ENCODE measurements around the gene KCNH6. TPM values are rescaled to one million over a fixed set of nuclear protein-coding genes. Genes with fewer than 3 reads are reported as not detected.

The KCNH6 gene
- total and polyA plus RNA-seq, 7 donors: 0.13 TPM; not detected in 6

- Histone ChIP-seq H3K27me3 (peaks cover 3 to 30% (median 7%) of the 10 kb centered on the region in 3 donors), H3K4me1 (peaks cover 0 to 9% (median 2%) of the 10 kb centered on the region in 4 donors), H3K4me3 (no peak overlapping the region), H3K9me3 (no peaks in the 10 kb centered on the region), H3K27ac (no peak overlapping the region), H3K36me3 (no peaks in the 10 kb centered on the region)
- 77 to 84% methylated on average over 5 of the region's 5 CpGs for WGBS, 2 donors
- no peak for DNase-seq
- TF ChIP-seq, protein P1, sequence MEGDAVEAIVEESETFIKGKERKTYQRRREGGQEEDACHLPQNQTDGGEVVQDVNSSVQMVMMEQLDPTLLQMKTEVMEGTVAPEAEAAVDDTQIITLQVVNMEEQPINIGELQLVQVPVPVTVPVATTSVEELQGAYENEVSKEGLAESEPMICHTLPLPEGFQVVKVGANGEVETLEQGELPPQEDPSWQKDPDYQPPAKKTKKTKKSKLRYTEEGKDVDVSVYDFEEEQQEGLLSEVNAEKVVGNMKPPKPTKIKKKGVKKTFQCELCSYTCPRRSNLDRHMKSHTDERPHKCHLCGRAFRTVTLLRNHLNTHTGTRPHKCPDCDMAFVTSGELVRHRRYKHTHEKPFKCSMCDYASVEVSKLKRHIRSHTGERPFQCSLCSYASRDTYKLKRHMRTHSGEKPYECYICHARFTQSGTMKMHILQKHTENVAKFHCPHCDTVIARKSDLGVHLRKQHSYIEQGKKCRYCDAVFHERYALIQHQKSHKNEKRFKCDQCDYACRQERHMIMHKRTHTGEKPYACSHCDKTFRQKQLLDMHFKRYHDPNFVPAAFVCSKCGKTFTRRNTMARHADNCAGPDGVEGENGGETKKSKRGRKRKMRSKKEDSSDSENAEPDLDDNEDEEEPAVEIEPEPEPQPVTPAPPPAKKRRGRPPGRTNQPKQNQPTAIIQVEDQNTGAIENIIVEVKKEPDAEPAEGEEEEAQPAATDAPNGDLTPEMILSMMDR (IDR thresholded peaks at IDR 0.05): no peak
- TF ChIP-seq POLR2AphosphoS5 (IDR thresholded peaks at IDR 0.05) (no peak), POLR2A (IDR thresholded peaks at IDR 0.05) (no peak), EP300 (IDR thresholded peaks at IDR 0.05) (no peak)
- intact Hi-C loops (cut with DNase I): no loop called here
These were observed 3.7 kb downstream of the KCNH6 start for GRCh38 chr17:63526861-63527260.

GRCh38 chr17:63528183-63528582 is 5.0 kb downstream of the KCNH6 start:
- H3K36me3 ChIP-seq: no peaks in the 10 kb centered on the region

DNA sequence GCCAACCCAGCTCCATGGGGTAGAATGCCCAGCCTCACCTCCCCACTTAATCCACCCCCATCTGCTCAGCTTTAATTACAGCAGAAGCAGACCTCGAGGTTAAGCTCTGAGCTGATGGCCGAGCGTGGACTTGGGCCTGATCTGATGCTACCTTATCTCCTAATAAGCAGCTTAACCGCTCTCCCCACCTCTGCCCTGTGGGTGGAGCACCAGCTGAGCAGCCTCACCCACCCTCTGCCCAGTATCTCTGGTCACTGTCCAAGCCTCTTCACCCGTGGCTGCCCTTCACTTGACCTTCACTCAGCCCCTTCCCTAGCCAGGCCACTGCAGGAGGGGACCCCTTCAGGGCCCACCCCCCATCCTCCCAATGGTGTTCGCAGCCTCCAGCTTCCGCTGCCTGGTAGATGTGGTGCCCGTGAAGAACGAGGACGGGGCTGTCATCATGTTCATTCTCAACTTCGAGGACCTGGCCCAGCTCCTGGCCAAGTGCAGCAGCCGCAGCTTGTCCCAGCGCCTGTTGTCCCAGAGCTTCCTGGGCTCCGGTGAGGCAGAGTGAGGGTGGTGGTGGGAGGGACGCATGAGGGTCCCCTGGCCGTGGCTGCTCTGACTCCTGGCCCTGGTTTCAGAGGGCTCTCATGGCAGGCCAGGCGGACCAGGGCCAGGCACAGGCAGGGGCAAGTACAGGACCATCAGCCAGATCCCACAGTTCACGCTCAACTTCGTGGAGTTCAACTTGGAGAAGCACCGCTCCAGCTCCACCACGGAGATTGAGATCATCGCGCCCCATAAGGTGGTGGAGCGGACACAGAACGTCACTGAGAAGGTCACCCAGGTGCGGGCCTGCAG is 6.8 kb downstream of the KCNH6 start:
- Histone ChIP-seq H3K36me3 (no peaks in the 10 kb centered on the region), H3K4me1 (no peaks in the 10 kb centered on the region), H3K27ac (no peak overlapping the region), H3K9me3 (no peaks in the 10 kb centered on the region), H3K4me3 (no peak overlapping the region), H3K27me3 (peaks cover 0 to 7% (median 2%) of the 10 kb centered on the region in 3 donors)
- WGBS, 2 donors: 83 to 88% methylated on average over 26 of the region's 26 CpGs
- no peak for DNase-seq
- TF ChIP-seq POLR2AphosphoS5 (IDR thresholded peaks at IDR 0.05) (no peak), EP300 (IDR thresholded peaks at IDR 0.05) (no peak), POLR2A (IDR thresholded peaks at IDR 0.05) (no peak)
- TF ChIP-seq, protein P1 (IDR thresholded peaks at IDR 0.05): no peak
- intact Hi-C loops (cut with DNase I): no loop called here

More at GRCh38 chr17:63528183-63528582, 5.0 kb downstream of the KCNH6 start:
- Histone ChIP-seq H3K4me1 (peaks cover 0 to 3% (median 1%) of the 10 kb centered on the region in 4 donors), H3K27ac (no peak overlapping the region), H3K9me3 (no peaks in the 10 kb centered on the region), H3K4me3 (no peak overlapping the region), H3K27me3 (peaks cover 3 to 19% (median 7%) of the 10 kb centered on the region in 3 donors)
- no peak for DNase-seq
- WGBS, 2 donors: 90 to 91% methylated on average over 9 of the region's 9 CpGs
- intact Hi-C loops (cut with DNase I): no loop called here
- TF ChIP-seq POLR2A (IDR thresholded peaks at IDR 0.05): no peak

GRCh38 chr17:63530557-63531021 is 7.4 kb downstream of the KCNH6 start:
- Histone ChIP-seq H3K27ac (no peak overlapping the region), H3K36me3 (no peaks in the 10 kb centered on the region), H3K9me3 (no peaks in the 10 kb centered on the region), H3K4me1 (no peaks in the 10 kb centered on the region), H3K27me3 (peaks cover 0 to 2% (median 0%) of the 10 kb centered on the region in 3 donors), H3K4me3 (no peak overlapping the region)
- intact Hi-C loops (cut with DNase I): no loop called here
- TF ChIP-seq POLR2AphosphoS5 (IDR thresholded peaks at IDR 0.05) (no peak), POLR2A (IDR thresholded peaks at IDR 0.05) (no peak), EP300 (IDR thresholded peaks at IDR 0.05) (no peak)
- TF ChIP-seq, protein P1 (IDR thresholded peaks at IDR 0.05): no peak
- WGBS, 2 donors: 89 to 92% methylated on average over 3 of the region's 3 CpGs
- DNase-seq: no peak
